OCI-LY7 (cell line): ENCODE data around the gene MGAT1. TPM values are rescaled to one million over a fixed set of nuclear protein-coding genes. Genes with fewer than 3 reads are reported as not detected.

Experiments
- BruUV-seq: library from RNA; stranded (reverse); fragments of 400-500 nt; replicated peaks from 2 replicates; lab custom pipeline; 2021; lab: Mats Ljungman, UMichigan
- CTCF ChIA-PET: fragments of 300-600 bp; sonication (Branson Sonifier 250); formaldehyde crosslinking; loops from one replicate; lab custom pipeline; 2022; ENCODE audit warnings: antibody characterized with exemption; ENCODE audit not compliant: unreplicated experiment; lab: Charles Lee
- POLR2A ChIA-PET: fragments of 300-600 bp; sonication (Branson Sonifier 250); formaldehyde crosslinking; loops from one replicate; lab custom pipeline; 2022; ENCODE audit warnings: antibody characterized with exemption; lab: Charles Lee
- DNase-seq: peaks from one replicate; pipeline ENCODE4 v3.0.0-alpha.2; 2015; ENCODE audit warnings: low spot score
- H2AFZ ChIP-seq: fragments of 200-600 bp; sonication (generic), shearing (Covaris generic); 2 replicates; pipeline ENCODE4 v1.6.1; 2014; ENCODE audit warnings: mild to moderate bottlenecking, antibody characterized with exemption, low read length, moderate library complexity
- H3K27ac ChIP-seq: fragments of 200-600 bp; sonication (generic); 2 replicates; pipeline ENCODE4 v1.5.1; 2014; ENCODE audit warnings: mixed run types, low read depth, mild to moderate bottlenecking, moderate library complexity, low read length, inconsistent platforms; ENCODE audit not compliant: poor library complexity, severe bottlenecking
- H3K36me3 ChIP-seq: fragments of 200-600 bp; sonication (generic); 2 replicates; pipeline ENCODE4 v1.6.1; 2014; ENCODE audit warnings: mild to moderate bottlenecking, antibody characterized with exemption, low read length, moderate library complexity, mixed read lengths; ENCODE audit not compliant: insufficient read depth
- H3K4me1 ChIP-seq: fragments of 200-600 bp; sonication (generic); 2 replicates; pipeline ENCODE4 v1.5.1; 2014; ENCODE audit warnings: mild to moderate bottlenecking, low read length; ENCODE audit not compliant: insufficient read depth, poor library complexity, severe bottlenecking
- H3K4me2 ChIP-seq: fragments of 200-600 bp; sonication (generic); 2 replicates; pipeline ENCODE4 v1.6.1; 2014; ENCODE audit warnings: mild to moderate bottlenecking, low read length
- H3K4me3 ChIP-seq: fragments of 200-600 bp; sonication (generic); 2 replicates; pipeline ENCODE4 v1.5.1; 2014; ENCODE audit warnings: mild to moderate bottlenecking, low read depth, low read length; ENCODE audit not compliant: poor library complexity, severe bottlenecking
- H3K79me2 ChIP-seq: fragments of 200-600 bp; sonication (generic); 2 replicates; pipeline ENCODE4 v1.6.1; 2016; ENCODE audit warnings: low read depth, mild to moderate bottlenecking, low read length, moderate library complexity, mixed read lengths; ENCODE audit not compliant: insufficient read depth
- H3K9me2 ChIP-seq: fragments of 200-600 bp; sonication (generic); 2 replicates; pipeline ENCODE4 v1.6.1; 2016; ENCODE audit warnings: mild to moderate bottlenecking, low read length, mixed read lengths; ENCODE audit not compliant: insufficient read depth
- H3K9me3 ChIP-seq: fragments of 200-600 bp; sonication (generic); 2 replicates; pipeline ENCODE4 v1.6.1; 2014; ENCODE audit warnings: mild to moderate bottlenecking, mixed run types, low read length, mixed read lengths
- H4K20me1 ChIP-seq: fragments of 200-600 bp; sonication (generic); 2 replicates; pipeline ENCODE4 v1.6.1; 2014; ENCODE audit warnings: mild to moderate bottlenecking, antibody characterized with exemption, low read length, moderate library complexity, mixed read lengths; ENCODE audit not compliant: insufficient read depth
- CTCF ChIP-seq: fragments of 200-600 bp; sonication (generic); conservative IDR thresholded peaks from 2 replicates; pipeline ENCODE4 v1.5.1; 2014; ENCODE audit warnings: mild to moderate bottlenecking, antibody characterized with exemption, low read length, moderate library complexity, mixed read lengths
- EZH2phosphoT487 ChIP-seq: fragments of 200-600 bp; sonication (generic); IDR thresholded peaks from 2 replicates; pipeline ENCODE4 v1.6.1; 2018; ENCODE audit warnings: low read depth, borderline replicate concordance, mild to moderate bottlenecking, mixed run types, antibody characterized with exemption, low read length, moderate library complexity, mixed read lengths
- intact Hi-C: fragments of 100-400 bp; cut with micrococcal nuclease; formaldehyde crosslinking; loops from one replicate; pipeline ENCODE4 v1.10.0; 2022; ENCODE audit not compliant: unreplicated experiment
- total RNA-seq, 2 experiments: library from RNA; depleted of rRNA in 1 of 2; stranded (reverse); fragments of >200 nt in 1 of 2; shearing (Covaris generic) in 1 of 2; gene quantifications; 2 replicates each; pipeline ENCODE4 v1.2.3, GENCODE V29; 2014 to 2022

The MGAT1 gene
- total RNA-seq, 2 experiments from 2014 or later, result 75.4 to 103 TPM

GRCh38 chr5:180739271-180739670 is 63.3 kb downstream of the MGAT1 start:
- intact Hi-C loops, result no loop called here
- BruUV-seq, result no TSS peak

DNA sequence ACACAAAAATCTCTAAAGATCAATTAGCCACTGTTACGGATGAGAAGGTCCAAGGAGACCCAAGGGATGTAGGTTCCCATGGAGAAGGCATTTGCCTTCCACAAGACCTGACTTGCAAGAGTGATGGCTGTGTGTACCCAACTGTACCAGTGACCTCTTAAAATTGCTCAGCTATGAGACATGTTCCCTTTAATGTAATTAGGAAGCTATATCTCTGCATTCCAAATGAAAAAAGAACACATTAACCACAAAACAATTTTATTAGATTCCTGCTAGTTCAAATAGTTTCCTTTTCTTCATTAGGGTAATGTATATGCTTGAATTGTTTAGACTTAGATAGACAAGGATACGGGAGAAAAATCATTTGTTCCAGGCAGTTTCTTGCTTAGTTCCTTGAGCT is 66.1 kb downstream of the MGAT1 start:
- no peaks in the 10 kb centered on the region for H3K9me3 ChIP-seq
- no peaks in the 10 kb centered on the region for H4K20me1 ChIP-seq
- no peaks in the 10 kb centered on the region for H3K79me2 ChIP-seq
- intact Hi-C loops, result no loop called here
- ChIA-PET CTCF (no interaction called here), POLR2A (no interaction called here)
- H3K36me3 ChIP-seq, result no peaks in the 10 kb centered on the region
- TF ChIP-seq CTCF, result no peak
- no peak for TF ChIP-seq EZH2phosphoT487
- no peak for DNase-seq
- H2AFZ ChIP-seq, result no peak overlapping the region
- no peaks in the 10 kb centered on the region for H3K4me1 ChIP-seq
- no peak overlapping the region for H3K27ac ChIP-seq
- no TSS peak for BruUV-seq
- H3K4me3 ChIP-seq, result no peak overlapping the region
- H3K9me2 ChIP-seq, result no peaks in the 10 kb centered on the region
- no peak overlapping the region for H3K4me2 ChIP-seq

More at GRCh38 chr5:180739271-180739670, 63.3 kb downstream of the MGAT1 start:
- no peak overlapping the region for H2AFZ ChIP-seq
- H3K4me1 ChIP-seq, result no peaks in the 10 kb centered on the region
- TF ChIP-seq EZH2phosphoT487, result no peak
- no peak for TF ChIP-seq CTCF
- DNase-seq, result no peak
- no peak overlapping the region for H3K4me2 ChIP-seq
- no peaks in the 10 kb centered on the region for H4K20me1 ChIP-seq
- no peaks in the 10 kb centered on the region for H3K79me2 ChIP-seq
- H3K9me2 ChIP-seq, result no peaks in the 10 kb centered on the region
- H3K9me3 ChIP-seq, result no peaks in the 10 kb centered on the region
- no peak overlapping the region for H3K27ac ChIP-seq
- POLR2A ChIA-PET, result no interaction called here
- H3K36me3 ChIP-seq, result no peaks in the 10 kb centered on the region
- no peak overlapping the region for H3K4me3 ChIP-seq
- CTCF ChIA-PET, result no interaction called here

Other genes starting within 250 kb of the MGAT1 start
- not detected in 2 replicates for gene SCGB3A1, start 211.3 kb downstream of the MGAT1 start, total RNA-seq (2014; rRNA removed; shearing (Covaris generic))
- gene SCGB3A1, start 211.3 kb downstream of the MGAT1 start, total RNA-seq (2022), result not detected in 2 replicates
- gene FLT4, start 153.2 kb downstream of the MGAT1 start, total RNA-seq (2014; rRNA removed; shearing (Covaris generic)), result not detected in 2 replicates
- not detected in 2 replicates for gene FLT4, start 153.2 kb downstream of the MGAT1 start, total RNA-seq (2022)
- not detected in 2 replicates for gene OR2Y1, start 62.7 kb downstream of the MGAT1 start, total RNA-seq (2014; rRNA removed; shearing (Covaris generic))
- not detected in 2 replicates for gene OR2Y1, start 62.7 kb downstream of the MGAT1 start, total RNA-seq (2022)
- gene ZFP62, start 58.5 kb upstream of the MGAT1 start, total RNA-seq (2014; rRNA removed; shearing (Covaris generic)), result 58.4 and 59.0 TPM in 2 replicates
- 69.2 and 79.1 TPM in 2 replicates for gene ZFP62, start 58.5 kb upstream of the MGAT1 start, total RNA-seq (2022)
- not detected in 2 replicates for gene BTNL8, start 96.4 kb upstream of the MGAT1 start, total RNA-seq (2014; rRNA removed; shearing (Covaris generic))
- not detected in 2 replicates for gene BTNL8, start 96.4 kb upstream of the MGAT1 start, total RNA-seq (2022)
- not detected in 2 replicates for gene BTNL3, start 186.0 kb upstream of the MGAT1 start, total RNA-seq (2014; rRNA removed; shearing (Covaris generic))
- not detected in 2 replicates for gene BTNL3, start 186.0 kb upstream of the MGAT1 start, total RNA-seq (2022)
- gene BTNL9, start 237.5 kb upstream of the MGAT1 start, total RNA-seq (2014; rRNA removed; shearing (Covaris generic)), result 162 and 188 TPM in 2 replicates
- 219 and 232 TPM in 2 replicates for gene BTNL9, start 237.5 kb upstream of the MGAT1 start, total RNA-seq (2022)